Neural cell (in vitro differentiated cells): ENCODE results near the gene GSTM3. TPM values are rescaled to one million over a fixed set of nuclear protein-coding genes. Genes with fewer than 3 reads are reported as not detected.

Experiments used
- H2AFZ ChIP-seq: fragments of 200-600, 300-800 bp; sonication (generic), shearing (Covaris generic); 2 replicates; pipeline ENCODE4 v1.6.0; 2014; ENCODE audit warnings: low read depth, mild to moderate bottlenecking, antibody characterized with exemption, low read length, moderate library complexity
- H3F3A ChIP-seq: fragments of 200-600 bp; shearing (Covaris generic); 2 replicates; pipeline ENCODE4 v1.6.1; 2016; ENCODE audit warnings: mild to moderate bottlenecking, moderate library complexity, mixed read lengths, antibody characterized with exemption, low read length; ENCODE audit not compliant: insufficient read depth, poor library complexity, severe bottlenecking
- H3K27ac ChIP-seq: fragments of 200-600, 300-800 bp; sonication (generic), shearing (Covaris generic); 2 replicates; pipeline ENCODE4 v1.5.1; 2014; ENCODE audit warnings: mild to moderate bottlenecking, low read length, moderate library complexity
- H3K27me3 ChIP-seq: fragments of 300-800, 200-600 bp; sonication (generic), shearing (Covaris generic); 2 replicates; pipeline ENCODE4 v1.6.0; 2014; ENCODE audit warnings: mild to moderate bottlenecking, low read depth, low read length, moderate library complexity; ENCODE audit not compliant: insufficient read depth
- H3K36me3 ChIP-seq: fragments of 300-800, 200-600 bp; sonication (generic), shearing (Covaris generic); 2 replicates; pipeline ENCODE4 v1.5.1; 2014; ENCODE audit warnings: mild to moderate bottlenecking, antibody characterized with exemption, low read length, moderate library complexity; ENCODE audit not compliant: insufficient read depth
- H3K4me2 ChIP-seq: fragments of 300-800, 200-600 bp; sonication (generic), shearing (Covaris generic); 2 replicates; pipeline ENCODE4 v1.6.0; 2014; ENCODE audit warnings: mild to moderate bottlenecking, low read length
- H3K4me3 ChIP-seq: fragments of 300-800, 200-600 bp; sonication (generic), shearing (Covaris generic); 2 replicates; pipeline ENCODE4 v1.5.1; 2014; ENCODE audit warnings: mild to moderate bottlenecking, low read length, moderate library complexity
- H3K79me2 ChIP-seq: fragments of 200-600 bp; shearing (Covaris generic); replicated peaks from 2 replicates; pipeline ENCODE4 v1.6.0; 2014; ENCODE audit warnings: mild to moderate bottlenecking, low read length, moderate library complexity; ENCODE audit not compliant: insufficient read depth
- H3K9ac ChIP-seq: fragments of 300-800, 200-600 bp; sonication (generic), shearing (Covaris generic); 2 replicates; pipeline ENCODE4 v1.6.1; 2016; ENCODE audit warnings: mild to moderate bottlenecking, low read length, mixed read lengths
- H3K9me2 ChIP-seq: fragments of 200-600 bp; shearing (Covaris generic); 2 replicates; pipeline ENCODE4 v1.6.1; 2016; ENCODE audit warnings: mild to moderate bottlenecking, low read length, mixed read lengths; ENCODE audit not compliant: insufficient read depth
- H3K9me3 ChIP-seq: fragments of 200-600, 300-800 bp; sonication (generic), shearing (Covaris generic); 2 replicates; pipeline ENCODE4 v1.6.1; 2016; ENCODE audit warnings: mild to moderate bottlenecking, mixed run types, low read length, moderate library complexity, mixed read lengths
- H4K20me1 ChIP-seq: fragments of 200-600 bp; shearing (Covaris generic); 2 replicates; pipeline ENCODE4 v1.6.1; 2016; ENCODE audit warnings: mild to moderate bottlenecking, mixed run types; ENCODE audit not compliant: insufficient read depth
- CTCF ChIP-seq: fragments of 450-650 bp; IDR thresholded peaks from 2 replicates; pipeline ENCODE4 v1.5.1; 2014; ENCODE audit warnings: antibody characterized with exemption, mild to moderate bottlenecking, moderate library complexity; ENCODE audit not compliant: poor library complexity, severe bottlenecking
- EZH2 ChIP-seq: fragments of 200-600, 300-800 bp; shearing (Covaris generic), sonication (generic); IDR thresholded peaks from 2 replicates; pipeline ENCODE4 v1.6.1; 2014; ENCODE audit warnings: antibody characterized with exemption, low read length, borderline replicate concordance, mild to moderate bottlenecking; ENCODE audit not compliant: insufficient read depth, poor library complexity, severe bottlenecking
- MXI1 ChIP-seq: fragments of 450-650 bp; conservative IDR thresholded peaks from 2 replicates; pipeline ENCODE4 v1.6.1; 2014; ENCODE audit warnings: antibody characterized with exemption, mild to moderate bottlenecking; ENCODE audit not compliant: poor library complexity, severe bottlenecking
- POLR2AphosphoS5 ChIP-seq: IDR thresholded peaks from 2 replicates; pipeline ENCODE4 v1.6.1; 2012
- RAD21 ChIP-seq: fragments of 450-650 bp; conservative IDR thresholded peaks from 2 replicates; pipeline ENCODE4 v1.6.1; 2014; ENCODE audit warnings: antibody characterized with exemption, mild to moderate bottlenecking, moderate library complexity
- REST ChIP-seq: IDR thresholded peaks from 2 replicates; pipeline ENCODE4 v1.6.1; 2012; ENCODE audit warnings: borderline replicate concordance
- SMC3 ChIP-seq: fragments of 450-650 bp; conservative IDR thresholded peaks from 2 replicates; pipeline ENCODE4 v1.6.1; 2014; ENCODE audit warnings: antibody characterized with exemption, mild to moderate bottlenecking, moderate library complexity; ENCODE audit not compliant: poor library complexity
- TAF1 ChIP-seq: IDR thresholded peaks from 2 replicates; pipeline ENCODE4 v1.6.1; 2012; ENCODE audit warnings: low read depth
- polyA plus RNA-seq: library from polyadenylated mRNA; depleted of rRNA; stranded (reverse); fragments of >200 nt; gene quantifications from 2 replicates; pipeline ENCODE4 v1.2.3, GENCODE V29; 2014

Gene GSTM3
- polyA plus RNA-seq, 1 donor from 2014 or later: 195 TPM

GRCh38 chr1:109763646-109764415 is 23.0 kb upstream of the GSTM3 start, which contains the start of gene EPS8L3:
Gene EPS8L3, minus strand, starts transcription at chr1:109763923. Its CDS starts 2,174 bp downstream, at chr1:109761749.
- Histone ChIP-seq H3K9ac (no peak within 1 kb of the TSS), H3K27ac (no peak within 1 kb of the TSS), H3K9me3 (no peaks in the 10 kb centered on the region), H3K27me3 (no peaks in the 10 kb centered on the region), H3K9me2 (no peaks in the 10 kb centered on the region), H3K36me3 (no peaks in the 10 kb centered on the region), H3K4me2 (no peak within 1 kb of the TSS), H4K20me1 (no peaks in the 10 kb centered on the region), H3K79me2 (no peaks in the 10 kb centered on the region), H3F3A (no peaks in the 10 kb centered on the region), H3K4me3 (no peak within 1 kb of the TSS), H2AFZ (no peak within 1 kb of the TSS)
- TF ChIP-seq MXI1: no peak
- no peak for TF ChIP-seq POLR2AphosphoS5
- no peak for TF ChIP-seq REST
- no peak for TF ChIP-seq EZH2
- no peak for TF ChIP-seq CTCF
- TF ChIP-seq TAF1: no peak

GRCh38 chr1:109762821-109763645 is 22.2 kb upstream of the GSTM3 start:
- Histone ChIP-seq H2AFZ (no peak overlapping the region), H3K27ac (no peak overlapping the region), H3K4me2 (no peak overlapping the region), H3K27me3 (no peaks in the 10 kb centered on the region), H3K9ac (no peak overlapping the region), H4K20me1 (no peaks in the 10 kb centered on the region), H3K9me3 (no peaks in the 10 kb centered on the region), H3K9me2 (no peaks in the 10 kb centered on the region), H3K79me2 (no peaks in the 10 kb centered on the region), H3F3A (no peaks in the 10 kb centered on the region), H3K4me3 (no peak overlapping the region), H3K36me3 (no peaks in the 10 kb centered on the region)
- TF ChIP-seq EZH2 (no peak), RAD21 (no peak), TAF1 (no peak), SMC3 (no peak)
